CD8-positive, alpha-beta memory T cell (primary cell): ENCODE data around the gene RAD51B. TPM values are rescaled to one million over a fixed set of nuclear protein-coding genes. Genes with fewer than 3 reads are reported as not detected.

Experiments used
- CTCF ChIA-PET: fragments of 350-600 bp; sonication (Branson Sonifier 250); formaldehyde crosslinking; loops from one replicate; lab custom pipeline; 2021; ENCODE audit warnings: antibody characterized with exemption; lab: Charles Lee
- POLR2A ChIA-PET: fragments of 350-600 bp; sonication (Branson Sonifier 250); formaldehyde crosslinking; loops from one replicate; lab custom pipeline; 2021; ENCODE audit warnings: antibody characterized with exemption; lab: Charles Lee
- DNase-seq, 5 donors: peaks; one replicate each; pipeline versions ENCODE4 v3.0.0 to v3.0.0-alpha.2; 2020 to 2022; ENCODE audit warnings: mixed read lengths in 1 of 5
- H3K27ac ChIP-seq: one replicate; pipeline ENCODE4 v1.7.0; 2013; ENCODE audit warnings: low read depth, mild to moderate bottlenecking, low read length, moderate library complexity
- H3K27me3 ChIP-seq: 2 replicates; pipeline ENCODE4 v1.7.0; 2013; ENCODE audit warnings: low read length, mild to moderate bottlenecking; ENCODE audit not compliant: insufficient read depth, poor library complexity, severe bottlenecking
- H3K36me3 ChIP-seq: 2 replicates; pipeline ENCODE4 v1.7.0; 2013; ENCODE audit warnings: mild to moderate bottlenecking, low read length, moderate library complexity; ENCODE audit not compliant: insufficient read depth
- H3K4me1 ChIP-seq: 2 replicates; pipeline ENCODE4 v1.7.0; 2013; ENCODE audit warnings: mild to moderate bottlenecking, low read length, moderate library complexity; ENCODE audit not compliant: insufficient read depth
- H3K4me3 ChIP-seq: 2 replicates; pipeline ENCODE4 v1.7.0; 2013; ENCODE audit warnings: mild to moderate bottlenecking, low read length
- H3K9me3 ChIP-seq: 2 replicates; pipeline ENCODE4 v1.7.0; 2013; ENCODE audit warnings: mild to moderate bottlenecking, low read length
- H3K27ac Mint-ChIP-seq, 8 donors: one replicate each; pipeline ENCODE4 v1.8.0; 2020 to 2021; ENCODE audit warnings: mixed read lengths in 8 of 8, mild to moderate bottlenecking in 6 of 8, inconsistent platforms in 3 of 8, moderate library complexity in 3 of 8
- H3K27me3 Mint-ChIP-seq, 2 donors: one replicate each; pipeline ENCODE4 v1.8.0; 2020 to 2021; ENCODE audit warnings: mixed read lengths in 2 of 2, mild to moderate bottlenecking in 1 of 2, moderate library complexity in 1 of 2
- H3K36me3 Mint-ChIP-seq, 3 donors: one replicate each; pipeline ENCODE4 v1.8.0; 2020 to 2021; ENCODE audit warnings: mixed read lengths in 3 of 3, inconsistent platforms in 1 of 3, mild to moderate bottlenecking in 1 of 3
- H3K4me1 Mint-ChIP-seq, 3 donors: one replicate each; pipeline ENCODE4 v1.8.0; 2020 to 2021; ENCODE audit warnings: mixed read lengths in 3 of 3, inconsistent platforms in 1 of 3, mild to moderate bottlenecking in 1 of 3
- H3K4me3 Mint-ChIP-seq, 7 donors: one replicate each; pipeline ENCODE4 v1.8.0; 2020 to 2021; ENCODE audit warnings: mixed read lengths in 7 of 7, mild to moderate bottlenecking in 6 of 7, moderate library complexity in 4 of 7, inconsistent platforms in 2 of 7
- H3K9me3 Mint-ChIP-seq, 5 donors: one replicate each; pipeline ENCODE4 v1.8.0; 2020 to 2022; ENCODE audit warnings: mixed read lengths in 5 of 5, mild to moderate bottlenecking in 3 of 5, moderate library complexity in 2 of 5, inconsistent platforms in 1 of 5
- polyA plus RNA-seq: library from polyadenylated mRNA; unstranded; fragments of 300-500 nt; fragmentation: Illumina TruSeq; gene quantifications from one replicate; pipeline ENCODE4 v1.2.3, GENCODE V29; 2021
- total RNA-seq, 2 experiments: library from RNA; stranded (reverse); gene quantifications; one replicate each; pipeline ENCODE4 v1.2.3, GENCODE V29; 2021

RAD51B gene
- total and polyA plus RNA-seq, 3 experiments from 2014 or later, result 15.7 to 22.9 (median 17.4) TPM

- no peak overlapping the region for H3K27ac ChIP-seq
Observed at GRCh38 chr14:67787673-67788072, 31.9 kb upstream of the RAD51B start.

GRCh38 chr14:67798731-67799130 lies 20.8 kb upstream of the RAD51B start:
- no peaks in the 10 kb centered on the region for H3K4me1 ChIP-seq
- Mint-ChIP-seq H3K9me3 (no peaks in the 10 kb centered on the region), H3K36me3 (peaks cover 7 to 90% (median 41%) of the 10 kb centered on the region in 3 donors), H3K4me3 (no peak overlapping the region), H3K27me3 (no peaks in the 10 kb centered on the region), H3K27ac (no peak overlapping the region), H3K4me1 (no peaks in the 10 kb centered on the region)
- no peaks in the 10 kb centered on the region for H3K9me3 ChIP-seq
- no peaks in the 10 kb centered on the region for H3K27me3 ChIP-seq
- H3K36me3 ChIP-seq, result peaks cover 35% of the 10 kb centered on the region
- H3K4me3 ChIP-seq, result no peak overlapping the region
- ChIA-PET POLR2A (no interaction called here), CTCF (no interaction called here)
- DNase-seq, result no peak
- H3K27ac ChIP-seq, result no peak overlapping the region

More at GRCh38 chr14:67787673-67788072, 31.9 kb upstream of the RAD51B start:
- H3K27me3 Mint-ChIP-seq, result peaks cover 0 to 3% of the 10 kb centered on the region in 2 donors
- Histone ChIP-seq H3K9me3 (no peaks in the 10 kb centered on the region), H3K4me1 (no peaks in the 10 kb centered on the region), H3K4me3 (no peak overlapping the region), H3K36me3 (peaks cover 51% of the 10 kb centered on the region), H3K27me3 (no peaks in the 10 kb centered on the region)
- H3K4me1 Mint-ChIP-seq, result no peaks in the 10 kb centered on the region
- H3K9me3 Mint-ChIP-seq, result no peaks in the 10 kb centered on the region
- no peak for DNase-seq
- POLR2A ChIA-PET, result no interaction called here
- no peak overlapping the region for H3K4me3 Mint-ChIP-seq
- no peak overlapping the region for H3K27ac Mint-ChIP-seq
- H3K36me3 Mint-ChIP-seq, result peaks cover 17 to 94% (median 40%) of the 10 kb centered on the region in 3 donors
- CTCF ChIA-PET, result no interaction called here

- ChIA-PET CTCF (no interaction called here), POLR2A (no interaction called here)
- H3K4me1 Mint-ChIP-seq, result no peaks in the 10 kb centered on the region
- H3K4me3 ChIP-seq, result no peak overlapping the region
- no peaks in the 10 kb centered on the region for H3K4me1 ChIP-seq
- no peak overlapping the region for H3K27ac ChIP-seq
- no peaks in the 10 kb centered on the region for H3K27me3 ChIP-seq
- no peak overlapping the region for H3K27ac Mint-ChIP-seq
- no peak overlapping the region for H3K4me3 Mint-ChIP-seq
- peaks cover 11 to 90% (median 48%) of the 10 kb centered on the region in 3 donors for H3K36me3 Mint-ChIP-seq
- H3K36me3 ChIP-seq, result peaks cover 40% of the 10 kb centered on the region
- no peaks in the 10 kb centered on the region for H3K27me3 Mint-ChIP-seq
- DNase-seq, result no peak
- H3K9me3 Mint-ChIP-seq, result no peaks in the 10 kb centered on the region
- no peaks in the 10 kb centered on the region for H3K9me3 ChIP-seq
Observed at GRCh38 chr14:67800743-67801142, 18.8 kb upstream of the RAD51B start.

GRCh38 chr14:67806246-67806645 lies 13.3 kb upstream of the RAD51B start:
- CTCF ChIA-PET, result interaction anchor here (1.5 kb wide), 1 partner anchor 10 kb away, joined by 3 read pairs; the partner anchor contains the start of gene ZFYVE26
- no peak for DNase-seq
- H3K9me3 ChIP-seq, result no peaks in the 10 kb centered on the region
- peaks cover 15 to 89% (median 36%) of the 10 kb centered on the region in 3 donors for H3K36me3 Mint-ChIP-seq
- no peak overlapping the region for H3K4me3 ChIP-seq
- POLR2A ChIA-PET, result no interaction called here
- H3K4me1 ChIP-seq, result no peaks in the 10 kb centered on the region
- H3K4me3 Mint-ChIP-seq, result no peak overlapping the region
- peaks cover 0 to 2% (median 0%) of the 10 kb centered on the region in 3 donors for H3K4me1 Mint-ChIP-seq
- no peaks in the 10 kb centered on the region for H3K9me3 Mint-ChIP-seq
- no peaks in the 10 kb centered on the region for H3K27me3 Mint-ChIP-seq
- H3K36me3 ChIP-seq, result peaks cover 44% of the 10 kb centered on the region
- H3K27ac ChIP-seq, result no peak overlapping the region
- no peaks in the 10 kb centered on the region for H3K27me3 ChIP-seq
- no peak overlapping the region for H3K27ac Mint-ChIP-seq

GRCh38 chr14:67814821-67815220 lies 4.8 kb upstream of the RAD51B start:
- Mint-ChIP-seq H3K9me3 (no peaks in the 10 kb centered on the region), H3K27me3 (peaks cover 0 to 5% of the 10 kb centered on the region in 2 donors)

GRCh38 chr14:67815573-67816225 lies 3.9 kb upstream of the RAD51B start:
- no peak for DNase-seq
- Histone ChIP-seq H3K9me3 (no peaks in the 10 kb centered on the region), H3K27ac (peak overlapping the region; percentile 67), H3K36me3 (peaks cover 21% of the 10 kb centered on the region), H3K4me3 (peak overlapping the region; percentile 97), H3K27me3 (no peaks in the 10 kb centered on the region), H3K4me1 (peaks cover 36% of the 10 kb centered on the region)
- POLR2A ChIA-PET, result interaction anchor here (1.2 kb wide), 1 partner anchor 216 kb away, joined by 3 read pairs; the partner anchor contains the start of gene PIGH
- H3K4me1 Mint-ChIP-seq, result peaks cover 44 to 57% (median 55%) of the 10 kb centered on the region in 3 donors
- peak overlapping the region; percentile 96 to 99 (median 98) for H3K4me3 Mint-ChIP-seq
- H3K9me3 Mint-ChIP-seq, result no peaks in the 10 kb centered on the region
- H3K27ac Mint-ChIP-seq, result peak overlapping the region; percentile 84 to 99 (median 96)
- H3K27me3 Mint-ChIP-seq, result peaks cover 0 to 5% of the 10 kb centered on the region in 2 donors
- peaks cover 0 to 42% (median 4%) of the 10 kb centered on the region in 3 donors for H3K36me3 Mint-ChIP-seq
- CTCF ChIA-PET, result interaction anchor here (0.9 to 1.3 kb wide), 3 partner anchors 9 to 999 kb away, joined by 3 to 5 read pairs (median 3); no protein-coding TSS in a partner anchor

More at GRCh38 chr14:67814821-67815220, 4.8 kb upstream of the RAD51B start:
- peak overlapping the region; percentile 96 to 99 (median 98) for H3K4me3 Mint-ChIP-seq
- Histone ChIP-seq H3K9me3 (no peaks in the 10 kb centered on the region), H3K36me3 (peaks cover 24% of the 10 kb centered on the region), H3K27ac (no peak overlapping the region), H3K4me1 (peaks cover 27% of the 10 kb centered on the region), H3K27me3 (no peaks in the 10 kb centered on the region), H3K4me3 (no peak overlapping the region)
- H3K36me3 Mint-ChIP-seq, result peaks cover 0 to 46% (median 7%) of the 10 kb centered on the region in 3 donors
- H3K27ac Mint-ChIP-seq, result peak overlapping the region; percentile 2 to 96 (median 59)
- peaks cover 37 to 50% (median 49%) of the 10 kb centered on the region in 3 donors for H3K4me1 Mint-ChIP-seq
- DNase-seq, result no peak
- CTCF ChIA-PET, result no interaction called here
- POLR2A ChIA-PET, result no interaction called here

- H3K27ac ChIP-seq, result peak within 1 kb of the TSS; percentile 67
Observed at GRCh38 chr14:67816326-67817002, 3.1 kb upstream of the RAD51B start, which contains the start of gene ZFYVE26. Gene ZFYVE26, minus strand, starts transcription at chr14:67816590. Its CDS starts 627 bp downstream, at chr14:67815963.

More at GRCh38 chr14:67816326-67817002, 3.1 kb upstream of the RAD51B start, which contains the start of gene ZFYVE26:
- Mint-ChIP-seq H3K4me3 (peak within 1 kb of the TSS; percentile 96 to 99 (median 98)), H3K27ac (peak within 1 kb of the TSS; percentile 84 to 99 (median 96)), H3K36me3 (peaks cover 0 to 35% (median 4%) of the 10 kb centered on the region in 3 donors), H3K27me3 (peaks cover 0 to 5% of the 10 kb centered on the region in 2 donors), H3K4me1 (peaks cover 44 to 59% (median 59%) of the 10 kb centered on the region in 3 donors), H3K9me3 (no peaks in the 10 kb centered on the region)
- Histone ChIP-seq H3K36me3 (peaks cover 18% of the 10 kb centered on the region), H3K4me3 (peak within 1 kb of the TSS; percentile 97), H3K4me1 (peaks cover 39% of the 10 kb centered on the region), H3K27me3 (no peaks in the 10 kb centered on the region), H3K9me3 (no peaks in the 10 kb centered on the region)
- ChIA-PET CTCF (interaction anchor here (0.9 to 1.3 kb wide), 3 partner anchors 10 to 998 kb away, joined by 3 to 5 read pairs (median 3); no protein-coding TSS in a partner anchor), POLR2A (interaction anchor here (0.7 to 1.2 kb wide), 4 partner anchors 121 to 979 kb away, joined by 3 read pairs; partner anchors contain the start of genes PIGH and RDH11)
- DNase-seq, result peak; percentile 83 to 92 (median 89)
